ENCODE data around the gene FCHSD2. TPM values are rescaled to one million over a fixed set of nuclear protein-coding genes. Genes with fewer than 3 reads are reported as not detected.

FCHSD2 gene
- total RNA-seq, 1 donor from 2014 or later: 18.9 TPM

- TF ChIP-seq CTCF (IDR thresholded peaks at IDR 0.05; ENCODE audit: insufficient read depth, low read depth, low read length): no peak
- no peak for TF ChIP-seq EZH2 (IDR thresholded peaks at IDR 0.05; ENCODE audit: insufficient read depth, low read length)
- no peaks in the 10 kb centered on the region for H3K9me3 ChIP-seq (ENCODE audit: insufficient read depth, low read depth, low read length)
- peaks cover 2% of the 10 kb centered on the region for H3K4me1 Mint-ChIP-seq (ENCODE audit: low read depth, unreplicated experiment)
- H3K4me2 ChIP-seq (ENCODE audit: low read length): no peak overlapping the region
- H3K36me3 ChIP-seq (ENCODE audit: insufficient read depth, low read length): peaks cover under 1% of the 10 kb centered on the region
- H3K27ac ChIP-seq (ENCODE audit: low read depth, low read length): no peak overlapping the region
- no peaks in the 10 kb centered on the region for H3K36me3 Mint-ChIP-seq (ENCODE audit: low read depth, unreplicated experiment)
- no peaks in the 10 kb centered on the region for H3K9me3 Mint-ChIP-seq (ENCODE audit: unreplicated experiment)
- peaks cover 3% of the 10 kb centered on the region for H3K27me3 Mint-ChIP-seq (ENCODE audit: low read depth, unreplicated experiment)
- no peaks in the 10 kb centered on the region for H3K79me2 ChIP-seq (ENCODE audit: insufficient read depth, low read length)
- H3K9ac ChIP-seq (ENCODE audit: low read length): no peak overlapping the region
- no peaks in the 10 kb centered on the region for H4K20me1 ChIP-seq (ENCODE audit: insufficient read depth, low read length)
- no peak overlapping the region for H3K4me3 ChIP-seq (ENCODE audit: insufficient read depth, low read depth, low read length)
- H2AFZ ChIP-seq (ENCODE audit: low read depth, low read length): no peak overlapping the region
- H3K27ac Mint-ChIP-seq (ENCODE audit: unreplicated experiment): no peak overlapping the region
- peaks cover 10% of the 10 kb centered on the region for H3K4me1 ChIP-seq (ENCODE audit: insufficient read depth, low read length)
- FAIRE-seq (no peak), DNase-seq (ENCODE audit: low read depth) (no peak)
- peak overlapping the region; percentile 2 for H3K4me3 Mint-ChIP-seq (ENCODE audit: unreplicated experiment)
- H3K27me3 ChIP-seq (ENCODE audit: insufficient read depth, low read length): no peaks in the 10 kb centered on the region
These were observed 307.2 kb downstream of the FCHSD2 start for GRCh38 chr11:72834905-72835304.

GRCh38 chr11:72833811-72834493, 308.2 kb downstream of the FCHSD2 start:
- Mint-ChIP-seq H3K4me3 (ENCODE audit: unreplicated experiment) (no peak overlapping the region), H3K27ac (ENCODE audit: unreplicated experiment) (no peak overlapping the region), H3K27me3 (ENCODE audit: low read depth, unreplicated experiment) (peaks cover 3% of the 10 kb centered on the region), H3K4me1 (ENCODE audit: low read depth, unreplicated experiment) (peaks cover 2% of the 10 kb centered on the region), H3K36me3 (ENCODE audit: low read depth, unreplicated experiment) (no peaks in the 10 kb centered on the region), H3K9me3 (ENCODE audit: unreplicated experiment) (no peaks in the 10 kb centered on the region)
- Histone ChIP-seq H3K9me3 (ENCODE audit: insufficient read depth, low read depth, low read length) (no peaks in the 10 kb centered on the region), H3K79me2 (ENCODE audit: insufficient read depth, low read length) (no peaks in the 10 kb centered on the region), H3K9ac (ENCODE audit: low read length) (no peak overlapping the region), H3K36me3 (ENCODE audit: insufficient read depth, low read length) (no peaks in the 10 kb centered on the region), H3K4me2 (ENCODE audit: low read length) (no peak overlapping the region), H2AFZ (ENCODE audit: low read depth, low read length) (no peak overlapping the region), H3K4me3 (ENCODE audit: insufficient read depth, low read depth, low read length) (no peak overlapping the region), H3K27me3 (ENCODE audit: insufficient read depth, low read length) (no peaks in the 10 kb centered on the region), H4K20me1 (ENCODE audit: insufficient read depth, low read length) (no peaks in the 10 kb centered on the region), H3K27ac (ENCODE audit: low read depth, low read length) (no peak overlapping the region), H3K4me1 (ENCODE audit: insufficient read depth, low read length) (peaks cover 8% of the 10 kb centered on the region)
- no peak for TF ChIP-seq EZH2 (IDR thresholded peaks at IDR 0.05; ENCODE audit: insufficient read depth, low read length)
- no peak for TF ChIP-seq CTCF (IDR thresholded peaks at IDR 0.05; ENCODE audit: insufficient read depth, low read depth, low read length)
- FAIRE-seq: no peak
- no peak for DNase-seq (ENCODE audit: low read depth)

GRCh38 chr11:72833083-72833733, 308.9 kb downstream of the FCHSD2 start:
- no peaks in the 10 kb centered on the region for H3K9me3 Mint-ChIP-seq (ENCODE audit: unreplicated experiment)
- Histone ChIP-seq H3K9ac (ENCODE audit: low read length) (no peak overlapping the region), H3K4me3 (ENCODE audit: insufficient read depth, low read depth, low read length) (no peak overlapping the region), H3K9me3 (ENCODE audit: insufficient read depth, low read depth, low read length) (no peaks in the 10 kb centered on the region), H4K20me1 (ENCODE audit: insufficient read depth, low read length) (no peaks in the 10 kb centered on the region), H3K27me3 (ENCODE audit: insufficient read depth, low read length) (no peaks in the 10 kb centered on the region), H2AFZ (ENCODE audit: low read depth, low read length) (no peak overlapping the region), H3K36me3 (ENCODE audit: insufficient read depth, low read length) (no peaks in the 10 kb centered on the region), H3K79me2 (ENCODE audit: insufficient read depth, low read length) (no peaks in the 10 kb centered on the region), H3K27ac (ENCODE audit: low read depth, low read length) (no peak overlapping the region), H3K4me1 (ENCODE audit: insufficient read depth, low read length) (peaks cover under 1% of the 10 kb centered on the region), H3K4me2 (ENCODE audit: low read length) (no peak overlapping the region)
- H3K27me3 Mint-ChIP-seq (ENCODE audit: low read depth, unreplicated experiment): peaks cover 3% of the 10 kb centered on the region
- H3K27ac Mint-ChIP-seq (ENCODE audit: unreplicated experiment): peak overlapping the region; percentile 14
- no peaks in the 10 kb centered on the region for H3K36me3 Mint-ChIP-seq (ENCODE audit: low read depth, unreplicated experiment)
- FAIRE-seq (no peak), DNase-seq (ENCODE audit: low read depth) (no peak)
- H3K4me3 Mint-ChIP-seq (ENCODE audit: unreplicated experiment): no peak overlapping the region
- H3K4me1 Mint-ChIP-seq (ENCODE audit: low read depth, unreplicated experiment): peaks cover 6% of the 10 kb centered on the region
- TF ChIP-seq CTCF (IDR thresholded peaks at IDR 0.05; ENCODE audit: insufficient read depth, low read depth, low read length) (no peak), EZH2 (IDR thresholded peaks at IDR 0.05; ENCODE audit: insufficient read depth, low read length) (no peak)

All from astrocyte (in vitro differentiated cells and primary cell).